ENCODE results near the gene LRP5. TPM values are rescaled to one million over a fixed set of nuclear protein-coding genes. Genes with fewer than 3 reads are reported as not detected.

The LRP5 gene
- total and polyA plus RNA-seq, 7 donors: 18.0 to 63.1 (median 28.9) TPM

- H3K27me3 ChIP-seq: no peaks in the 10 kb centered on the region
- TF ChIP-seq POLR2AphosphoS5 (IDR thresholded peaks at IDR 0.05) (no peak), POLR2A (IDR thresholded peaks at IDR 0.05) (no peak), CTCF (IDR thresholded peaks at IDR 0.05) (no peak), EP300 (IDR thresholded peaks at IDR 0.05) (no peak)
- intact Hi-C loops (cut with DNase I): loop anchor here (5.0 to 10.0 kb wide), 2 partner anchors 33 to 55 kb away; no protein-coding TSS in a partner anchor
- peak overlapping the region in 3 of 4 donors; percentile 18 to 47 (median 45) for H3K27ac ChIP-seq
- WGBS, 2 donors: 70 to 82% methylated on average over 8 of the region's 8 CpGs
- no peak overlapping the region for H3K4me3 ChIP-seq
- H3K9me3 ChIP-seq: no peaks in the 10 kb centered on the region
- H3K4me1 ChIP-seq: peaks cover 0 to 50% (median 27%) of the 10 kb centered on the region in 4 donors
- DNase-seq: no peak
- H3K36me3 ChIP-seq: peaks cover 23 to 71% (median 39%) of the 10 kb centered on the region in 4 donors
Observed at GRCh38 chr11:68440224-68440623, 127.8 kb downstream of the LRP5 start.

- Histone ChIP-seq H3K9me3 (no peaks in the 10 kb centered on the region), H3K27ac (peak overlapping the region in 3 of 4 donors; percentile 18 to 51 (median 44)), H3K36me3 (peaks cover 10 to 57% (median 32%) of the 10 kb centered on the region in 4 donors), H3K4me1 (peaks cover 0 to 53% (median 29%) of the 10 kb centered on the region in 4 donors), H3K27me3 (no peaks in the 10 kb centered on the region), H3K4me3 (no peak overlapping the region)
- TF ChIP-seq EP300 (IDR thresholded peaks at IDR 0.05) (no peak), CTCF (IDR thresholded peaks at IDR 0.05) (no peak), POLR2A (IDR thresholded peaks at IDR 0.05) (no peak), POLR2AphosphoS5 (IDR thresholded peaks at IDR 0.05) (no peak)
- no peak for DNase-seq
- 68 to 78% methylated on average over 6 of the region's 6 CpGs for WGBS, 2 donors
- intact Hi-C loops (cut with DNase I): loop anchor here (5.0 to 10.0 kb wide), 2 partner anchors 34 to 57 kb away; no protein-coding TSS in a partner anchor
Observed at GRCh38 chr11:68441466-68442230, 129.3 kb downstream of the LRP5 start.

- intact Hi-C loops (cut with DNase I): loop anchor here (5.0 to 10.0 kb wide), 2 partner anchors 35 to 58 kb away; no protein-coding TSS in a partner anchor
- WGBS, 2 donors: 85 to 90% methylated on average over 10 of the region's 10 CpGs
- H3K36me3 ChIP-seq: peaks cover 7 to 49% (median 31%) of the 10 kb centered on the region in 4 donors
Observed at GRCh38 chr11:68442433-68442832, 130.0 kb downstream of the LRP5 start.

GRCh38 chr11:68444566-68444965, 132.2 kb downstream of the LRP5 start:
- DNase-seq: peak; percentile 72
- H3K4me1 ChIP-seq: peaks cover 0 to 47% (median 23%) of the 10 kb centered on the region in 4 donors
- no peak overlapping the region for H3K4me3 ChIP-seq
- H3K36me3 ChIP-seq: peaks cover 0 to 45% (median 13%) of the 10 kb centered on the region in 4 donors
- intact Hi-C loops (cut with DNase I): loop anchor here (5.0 to 10.0 kb wide), 2 partner anchors 37 to 60 kb away; no protein-coding TSS in a partner anchor
- no peaks in the 10 kb centered on the region for H3K27me3 ChIP-seq
- H3K9me3 ChIP-seq: no peaks in the 10 kb centered on the region
- peak overlapping the region in 3 of 4 donors; percentile 68 to 75 (median 71) for H3K27ac ChIP-seq
- WGBS, 2 donors: 86 to 87% methylated on average over 6 of the region's 6 CpGs
- peak in 3 of 4 donors; percentile 12 to 34 (median 25) for TF ChIP-seq POLR2AphosphoS5 (IDR thresholded peaks at IDR 0.05)
- TF ChIP-seq CTCF (IDR thresholded peaks at IDR 0.05): no peak
- no peak for TF ChIP-seq POLR2A (IDR thresholded peaks at IDR 0.05)

More at GRCh38 chr11:68442433-68442832, 130.0 kb downstream of the LRP5 start:
- H3K9me3 ChIP-seq: no peaks in the 10 kb centered on the region
- TF ChIP-seq POLR2AphosphoS5 (IDR thresholded peaks at IDR 0.05) (no peak), CTCF (IDR thresholded peaks at IDR 0.05) (no peak), POLR2A (IDR thresholded peaks at IDR 0.05) (no peak), EP300 (IDR thresholded peaks at IDR 0.05) (no peak)
- peaks cover 0 to 50% (median 27%) of the 10 kb centered on the region in 4 donors for H3K4me1 ChIP-seq
- no peaks in the 10 kb centered on the region for H3K27me3 ChIP-seq
- no peak overlapping the region for H3K4me3 ChIP-seq
- DNase-seq: no peak
- no peak overlapping the region for H3K27ac ChIP-seq
